ENCODE results near the gene INCENP.
"Not testable (repeated sequence)": the region's sequence is repeated elsewhere in the genome, so short reads cannot be mapped to it uniquely, and the experiment has no call there.

INCENP gene

DNA sequence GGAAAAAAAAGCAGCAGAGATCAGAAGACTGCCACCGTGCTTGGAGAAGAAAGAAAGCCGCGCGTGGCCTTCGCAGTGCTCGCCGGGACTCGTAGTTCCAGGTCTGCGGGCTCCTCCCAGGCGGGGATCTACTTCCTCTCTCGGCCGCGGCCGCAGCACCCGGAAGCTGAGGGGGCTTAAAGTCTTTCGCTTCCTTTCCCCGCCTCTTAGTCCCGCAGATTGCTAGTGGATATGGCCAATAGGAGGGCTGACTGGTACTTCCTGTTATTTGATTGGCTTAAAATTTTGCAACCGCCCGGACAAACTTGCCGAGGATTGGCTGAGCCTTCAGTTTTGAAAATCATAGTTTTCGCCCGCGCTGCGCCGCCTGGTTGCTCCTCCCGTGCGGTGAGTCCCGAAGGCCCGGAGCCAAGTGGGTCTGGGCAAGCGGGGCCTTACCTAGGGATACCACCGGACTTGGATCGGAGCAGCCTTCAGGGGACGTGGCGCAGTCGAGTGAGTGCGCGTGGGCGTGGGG is at the start of gene INCENP:
Gene INCENP (plus strand): TSS at position 343 of the 517 bp plus-strand sequence. CDS start 4,151 bp downstream, outside the sequence.
- peak; percentile 86 for DNase-seq (ENCODE audit: low read depth)

DNA sequence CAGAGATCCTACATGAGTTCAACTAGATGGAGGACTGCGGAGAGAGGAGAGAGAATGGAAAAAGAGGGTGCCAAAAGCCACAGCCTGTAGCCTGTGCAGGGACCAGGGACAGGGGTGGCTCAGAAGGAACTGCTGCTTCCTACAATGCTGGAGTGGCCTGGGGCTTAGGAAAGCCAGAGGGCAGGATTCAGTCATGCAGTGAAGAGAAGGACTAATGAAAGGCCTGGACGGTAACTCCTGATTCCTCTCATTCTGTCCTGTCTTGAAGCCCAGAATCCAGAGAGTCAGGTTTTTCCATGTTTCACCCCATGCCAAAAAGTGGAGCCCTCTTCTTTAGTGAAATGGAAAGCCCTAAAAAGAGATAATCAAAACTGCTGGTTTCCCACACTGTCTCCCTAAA is 48.4 kb upstream of the INCENP start:
- no peak for DNase-seq (ENCODE audit: low read depth)

DNA sequence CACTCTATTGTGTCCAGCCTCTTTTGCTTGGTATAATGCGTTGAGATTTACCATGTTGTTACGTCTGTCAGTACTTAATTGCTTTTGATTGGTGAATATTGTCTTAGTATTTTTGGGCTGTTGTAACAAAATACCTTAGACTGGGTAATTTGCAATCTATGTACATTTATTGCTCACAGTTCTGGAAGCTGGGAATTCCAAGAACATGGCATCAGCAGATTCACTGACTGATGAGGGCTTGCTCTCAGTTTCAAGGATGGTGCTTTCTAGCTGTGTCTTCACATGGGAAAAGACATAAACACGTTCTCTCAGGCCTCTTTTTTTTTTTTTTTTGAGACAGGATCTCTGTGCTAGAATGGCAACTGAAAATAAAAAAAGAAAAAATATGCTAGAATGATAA is 46.7 kb upstream of the INCENP start:
- no peak for DNase-seq (ENCODE audit: low read depth)

DNA sequence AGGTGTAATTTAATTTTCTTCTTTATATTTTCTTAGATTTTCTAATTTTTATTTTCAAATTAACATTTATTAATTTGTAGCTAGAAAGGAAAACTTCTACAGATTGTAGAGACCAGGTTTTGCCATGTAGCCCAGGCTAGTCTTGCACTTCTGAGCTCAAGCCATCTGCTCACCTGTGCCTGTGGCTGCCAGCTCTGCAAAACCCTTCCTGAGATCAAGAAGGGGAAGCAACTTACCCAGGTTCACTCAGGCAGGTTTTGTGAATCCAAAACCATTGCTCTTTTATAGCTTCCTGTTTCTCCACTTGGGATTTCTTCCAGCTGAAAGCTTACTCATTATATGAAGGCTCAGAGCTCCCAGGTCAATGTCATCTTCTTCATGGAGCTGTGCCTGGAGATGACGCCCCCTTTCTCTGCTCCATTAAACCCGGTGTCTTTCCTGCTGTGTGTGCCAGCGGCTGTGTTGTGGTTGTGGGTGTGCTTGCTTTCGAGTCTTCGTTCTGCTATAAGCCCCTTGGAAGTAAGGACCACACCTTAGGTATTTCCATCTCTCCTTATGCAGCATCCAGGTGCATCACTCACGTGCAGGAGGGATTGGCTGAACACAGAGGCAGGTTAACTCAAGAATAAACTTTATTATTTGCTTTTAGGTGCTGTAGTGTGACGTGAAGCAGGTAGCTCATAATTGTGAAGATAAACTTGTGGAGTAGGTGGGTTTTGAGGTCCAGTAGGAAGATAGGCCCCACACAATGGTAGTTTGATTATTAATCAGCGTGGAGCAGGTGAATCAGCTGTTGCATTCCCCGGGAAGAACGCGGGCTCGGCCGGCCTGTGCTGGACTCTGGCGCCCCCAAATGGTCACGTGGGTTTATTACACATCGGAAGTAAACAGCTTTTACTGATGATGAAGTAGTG is 42.2 kb upstream of the INCENP start:
- peak; percentile 55 for DNase-seq (ENCODE audit: low read depth)

DNA sequence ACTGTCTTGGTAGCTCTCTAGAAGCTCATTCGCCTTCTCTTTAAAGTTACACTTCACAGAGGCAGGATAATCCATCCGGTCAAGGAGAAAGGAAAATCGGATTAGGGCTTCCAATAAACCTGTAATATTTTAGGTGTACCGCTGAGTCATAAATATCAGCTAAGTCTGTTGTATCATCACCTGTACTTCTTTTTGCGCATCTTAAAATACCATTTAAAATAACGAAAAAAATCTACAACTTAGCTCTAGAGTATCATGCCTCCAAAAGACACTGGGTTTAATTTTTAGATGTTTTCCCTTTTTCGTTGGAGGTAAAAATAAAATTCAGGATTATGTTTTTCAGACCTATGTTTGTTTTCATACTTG is 41.5 kb upstream of the INCENP start:
- DNase-seq (ENCODE audit: low read depth): no peak

DNA sequence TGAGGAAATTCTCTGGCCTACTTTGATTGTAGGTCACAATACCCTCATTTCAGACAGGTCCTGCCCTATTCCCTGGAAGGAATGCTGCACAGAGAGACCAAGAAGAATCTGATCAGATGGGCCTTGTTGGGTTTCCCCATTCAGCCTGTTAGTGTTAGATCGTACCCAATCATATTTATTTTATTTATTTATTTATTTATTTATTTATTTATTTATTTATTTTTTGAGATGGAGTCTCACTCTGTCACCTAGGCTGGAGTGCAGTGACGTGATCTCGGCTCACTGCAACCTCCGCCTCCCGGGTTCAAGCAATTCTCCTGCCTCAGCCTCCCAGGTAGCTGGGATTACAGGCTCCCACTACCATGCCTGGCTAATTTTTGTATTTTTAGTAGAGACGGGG is 39.0 kb upstream of the INCENP start:
- DNase-seq (ENCODE audit: low read depth): not testable (repeated sequence)

DNA sequence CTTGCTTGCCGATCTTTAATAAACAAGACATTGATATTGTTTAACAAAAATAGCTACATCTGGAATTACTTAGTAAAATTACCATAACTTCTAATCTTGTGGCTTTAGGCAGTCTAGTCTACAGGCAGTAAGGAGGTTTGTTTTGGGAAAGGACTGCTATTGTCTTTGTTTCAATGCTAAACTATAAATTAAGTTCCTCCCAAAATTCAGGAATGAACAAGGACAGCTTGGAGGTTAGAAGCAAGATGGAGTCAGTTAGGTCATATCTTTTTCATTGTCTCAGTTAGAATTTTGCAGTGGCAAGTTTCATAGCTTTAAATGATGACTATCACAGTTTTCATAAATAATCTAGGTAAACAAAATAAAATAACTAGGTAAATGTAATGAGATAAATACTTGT is 36.1 kb upstream of the INCENP start:
- no peak for DNase-seq (ENCODE audit: low read depth)

DNA sequence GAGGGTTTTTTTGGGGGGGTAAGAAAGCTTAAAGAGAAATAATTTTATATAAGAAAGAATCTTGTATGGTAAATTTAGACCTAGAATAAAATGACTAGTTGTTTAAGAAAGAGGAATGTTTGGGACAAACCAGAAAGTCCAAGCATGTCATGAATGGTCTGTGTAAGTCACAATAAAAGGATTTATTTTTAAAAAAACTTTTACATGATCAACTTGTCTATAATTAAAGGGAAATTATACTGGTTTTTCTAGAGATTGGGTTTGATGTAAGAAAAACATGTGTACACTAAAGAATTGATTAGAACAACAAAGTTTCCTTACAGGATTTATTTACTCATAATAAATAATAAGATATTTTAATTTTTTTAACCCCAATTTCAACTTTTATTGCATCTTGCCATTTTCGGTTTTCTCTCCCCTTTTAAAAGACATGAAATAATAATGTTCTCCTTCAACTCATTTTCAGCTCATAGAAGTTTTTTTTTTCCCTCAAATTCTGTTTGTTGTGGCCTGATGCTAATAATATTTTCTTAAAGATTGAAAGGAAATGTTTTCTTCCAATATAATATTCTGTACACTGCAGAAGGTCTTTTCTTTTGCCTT is 35.4 kb upstream of the INCENP start:
- no peak for DNase-seq (ENCODE audit: low read depth)

DNA sequence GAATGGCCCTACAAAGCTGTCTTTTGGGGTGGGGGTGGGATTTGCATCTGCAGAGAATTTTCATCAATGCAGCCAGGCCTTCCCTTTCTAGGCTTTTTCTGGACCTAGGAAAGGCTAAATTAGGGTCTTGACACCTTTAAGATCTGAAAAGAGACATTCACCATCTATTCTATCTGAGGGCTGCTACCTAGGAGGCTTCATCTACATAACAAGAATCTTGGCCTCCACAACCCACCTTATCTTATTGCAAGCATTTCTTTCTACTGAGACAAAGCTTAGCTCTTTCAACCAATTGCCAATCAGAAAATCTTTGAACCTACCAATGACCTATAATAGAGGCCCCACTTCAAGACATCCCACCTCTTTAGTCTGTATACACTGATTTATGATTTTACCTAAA is 20.7 kb upstream of the INCENP start:
- DNase-seq (ENCODE audit: low read depth): no peak

DNA sequence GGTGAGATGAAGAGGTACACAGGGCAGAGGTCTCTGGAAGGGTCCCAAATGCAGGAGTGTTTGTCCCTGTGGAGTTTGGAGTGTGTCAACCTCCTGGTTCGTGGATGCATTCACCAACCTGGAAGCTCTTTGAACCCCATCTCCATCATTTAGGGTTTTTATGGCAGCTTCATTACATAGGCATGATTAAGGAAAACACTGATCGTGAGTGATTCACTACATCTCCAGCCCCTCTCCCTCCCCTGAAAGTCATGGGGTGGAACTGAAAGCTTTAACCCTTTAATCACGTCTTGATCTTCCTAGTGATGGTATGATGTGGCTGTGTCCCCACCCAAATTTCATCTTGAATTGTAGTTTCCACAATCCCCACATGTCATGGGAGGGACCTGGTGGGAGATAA is 19.8 kb upstream of the INCENP start:
- no peak for DNase-seq (ENCODE audit: low read depth)

DNA sequence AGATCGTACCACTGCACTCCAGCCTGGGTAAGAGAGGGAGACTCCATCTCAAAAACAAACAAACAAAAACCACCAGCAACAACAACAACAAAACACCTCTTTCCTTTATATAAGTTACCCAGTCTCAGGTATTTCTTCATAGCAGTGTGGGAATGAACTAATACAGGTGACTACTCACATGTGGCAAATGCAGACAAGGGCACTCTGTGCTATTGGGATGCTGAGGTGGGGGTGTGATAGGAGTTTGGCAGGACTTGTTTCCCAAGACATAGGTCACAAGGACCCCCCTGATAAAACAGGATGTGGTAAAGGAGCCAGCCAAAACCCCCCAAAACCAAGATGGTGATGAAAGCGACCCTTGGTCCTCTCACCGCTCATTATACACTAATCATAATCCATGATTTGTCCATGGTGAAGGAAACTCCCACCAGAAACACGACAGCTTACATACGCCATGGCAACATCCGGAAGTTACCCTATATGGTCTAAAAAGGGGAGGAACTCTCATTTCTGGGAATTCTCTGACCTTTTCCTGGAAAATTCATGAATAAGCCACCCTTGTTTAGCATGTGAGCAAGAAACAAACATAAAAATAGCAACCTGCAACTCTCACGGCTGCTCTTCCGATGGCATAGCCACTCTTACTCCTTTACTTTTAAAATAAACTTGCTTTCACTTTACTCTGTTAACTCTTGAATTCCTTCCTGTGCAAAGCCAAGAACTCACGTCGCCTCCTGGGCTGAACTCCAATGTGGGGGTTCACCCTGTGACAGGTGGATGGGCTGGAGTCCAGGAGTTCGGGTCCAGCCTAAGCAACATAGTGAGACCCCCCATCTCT is 18.8 kb upstream of the INCENP start:
- DNase-seq (ENCODE audit: low read depth): no peak

DNA sequence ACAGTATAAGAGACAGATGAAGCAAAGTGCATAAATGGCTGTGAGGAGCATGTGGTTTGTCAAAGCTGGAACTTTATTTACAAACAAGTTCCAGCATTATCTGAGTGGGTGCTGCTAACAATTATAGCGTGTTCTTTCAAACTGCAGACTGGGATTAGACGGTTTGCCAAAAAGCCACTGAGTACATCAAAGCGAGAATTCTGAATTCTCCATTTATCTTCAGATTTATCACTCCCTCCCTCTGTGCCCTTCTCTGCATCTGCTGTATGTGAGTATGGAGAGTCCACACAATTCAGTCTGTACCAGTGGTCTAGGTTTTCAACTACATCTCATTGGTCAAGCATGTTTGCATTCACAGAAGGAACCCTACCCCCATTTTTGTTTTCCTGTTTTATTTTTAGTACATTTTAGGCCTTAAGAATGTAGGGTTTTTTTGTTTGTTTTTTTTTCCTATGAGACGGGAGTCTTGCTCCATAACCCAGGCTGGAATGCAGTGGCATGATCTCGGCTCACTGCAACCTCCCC is 18.1 kb upstream of the INCENP start:
- DNase-seq (ENCODE audit: low read depth): no peak

DNA sequence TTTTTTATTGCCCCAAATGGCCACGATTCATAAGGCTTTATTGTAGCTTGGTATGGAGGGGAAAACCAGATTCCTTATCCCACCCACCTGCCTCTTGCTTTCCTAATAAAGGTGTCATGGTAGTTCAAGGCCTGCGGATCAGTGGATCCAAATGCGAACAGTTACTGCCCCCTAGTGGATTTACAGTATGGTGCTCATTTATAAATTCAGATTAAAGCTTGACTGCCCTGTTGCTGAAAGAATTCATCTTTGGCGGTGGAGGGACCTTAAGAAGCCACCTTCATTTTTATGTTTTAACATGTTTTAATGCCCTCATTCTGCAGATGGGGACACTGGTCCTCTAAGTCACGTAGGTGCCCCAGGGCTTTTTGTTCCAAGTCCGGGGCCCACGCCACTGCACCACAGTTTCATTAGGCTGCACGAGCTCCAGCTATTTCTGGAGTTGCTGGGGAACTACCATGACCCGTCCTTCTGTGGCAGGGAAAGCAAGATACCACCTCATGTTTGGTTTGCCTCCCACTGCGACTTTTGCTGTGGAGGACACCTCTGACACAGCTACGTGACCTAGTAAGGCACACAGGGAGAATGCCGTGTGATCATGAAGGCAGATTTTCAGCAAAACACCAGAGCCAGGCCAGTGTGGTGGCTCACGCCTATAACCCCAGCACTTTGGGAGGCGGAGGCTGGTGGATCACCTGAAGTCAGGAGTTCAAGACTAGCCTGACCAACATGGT is 15.6 kb upstream of the INCENP start:
- DNase-seq (ENCODE audit: low read depth): no peak

DNA sequence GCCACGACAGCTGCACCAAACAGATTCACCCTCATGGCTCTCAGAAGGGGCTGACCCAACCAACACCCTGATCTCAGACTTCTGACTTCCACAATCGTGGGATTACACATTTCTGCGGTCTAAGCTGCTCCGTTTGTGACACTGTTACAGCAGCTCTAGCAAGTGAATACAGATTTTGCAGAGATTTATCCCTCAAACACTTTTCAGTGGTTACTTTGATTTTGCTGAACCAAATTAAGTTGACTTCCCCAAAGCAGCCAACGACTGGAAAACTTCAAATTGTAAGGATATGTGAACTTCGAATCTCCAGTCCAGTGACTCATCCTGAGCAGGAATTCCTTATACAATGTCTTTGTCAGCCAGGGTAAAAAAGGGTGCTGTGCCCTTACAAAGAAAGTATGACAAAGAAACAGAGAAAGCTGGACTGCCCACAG is 14.8 kb upstream of the INCENP start:
- no peak for DNase-seq (ENCODE audit: low read depth)

DNA sequence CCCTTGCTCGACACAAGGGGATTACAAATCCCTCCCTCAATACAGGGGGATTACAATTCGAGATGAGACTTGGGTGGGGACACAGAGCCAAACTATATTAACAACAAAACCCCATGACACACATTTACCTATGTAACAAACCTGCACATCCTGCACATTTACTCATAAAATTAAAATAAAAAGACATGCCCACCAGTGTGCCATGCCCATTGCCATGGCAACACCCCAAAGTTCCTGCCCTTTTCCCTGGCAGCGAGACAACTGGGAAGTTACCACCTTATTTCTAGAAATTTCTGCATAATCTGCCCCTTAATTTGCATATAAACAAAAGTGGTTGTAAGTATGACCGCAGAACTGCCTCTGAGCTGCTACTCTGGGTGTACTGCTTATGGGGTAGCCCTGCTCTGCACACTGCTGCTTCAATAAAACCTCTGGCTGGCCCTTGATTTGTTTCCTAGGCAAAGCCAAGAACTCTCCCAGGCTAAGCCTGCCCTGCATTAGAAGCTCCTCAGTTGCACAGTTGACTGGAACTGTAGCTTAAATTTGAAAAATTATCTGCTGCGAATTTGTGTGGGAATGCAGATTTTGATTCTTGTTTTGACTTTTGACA is 8.6 kb upstream of the INCENP start:
- DNase-seq (ENCODE audit: low read depth): no peak

DNA sequence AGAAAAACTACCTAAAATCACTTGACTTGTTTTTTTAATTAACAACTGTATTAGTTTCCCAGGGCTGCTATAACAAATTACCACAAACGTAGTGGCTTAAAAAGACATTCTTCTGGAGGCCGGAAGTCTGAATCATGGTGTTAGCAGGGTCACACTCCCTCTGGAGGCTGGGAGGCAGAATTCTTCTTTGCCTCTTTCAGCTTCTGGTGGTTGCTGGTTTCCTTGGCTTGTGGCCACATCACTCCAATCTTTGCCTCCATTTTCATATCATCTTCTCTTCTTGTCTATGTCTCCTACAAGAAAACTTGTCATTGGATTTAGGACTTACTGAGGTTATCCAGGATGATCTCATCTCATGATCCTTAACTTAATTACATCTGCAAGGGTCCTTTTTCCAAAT is 7.4 kb upstream of the INCENP start:
- no peak for DNase-seq (ENCODE audit: low read depth)

DNA sequence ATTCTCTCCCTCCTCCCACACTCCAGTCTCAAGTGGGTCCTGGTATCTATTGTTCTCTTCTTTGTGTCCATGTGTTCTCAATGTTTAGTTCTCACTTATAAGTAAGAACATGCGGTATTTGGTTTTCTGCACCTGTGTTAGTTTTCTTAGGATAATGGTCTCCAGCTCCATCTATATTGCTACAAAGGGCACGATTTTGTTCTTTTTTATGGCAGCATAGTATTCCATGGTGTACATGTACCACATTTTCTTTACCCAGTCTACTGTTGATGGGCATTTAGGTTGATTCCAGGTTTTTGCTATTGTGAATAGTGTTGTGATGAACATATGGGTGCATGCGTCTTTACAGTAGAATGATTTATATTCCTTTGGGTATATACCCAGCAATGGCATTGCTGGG is 4.2 kb upstream of the INCENP start:
- no peak for DNase-seq (ENCODE audit: low read depth)

DNA sequence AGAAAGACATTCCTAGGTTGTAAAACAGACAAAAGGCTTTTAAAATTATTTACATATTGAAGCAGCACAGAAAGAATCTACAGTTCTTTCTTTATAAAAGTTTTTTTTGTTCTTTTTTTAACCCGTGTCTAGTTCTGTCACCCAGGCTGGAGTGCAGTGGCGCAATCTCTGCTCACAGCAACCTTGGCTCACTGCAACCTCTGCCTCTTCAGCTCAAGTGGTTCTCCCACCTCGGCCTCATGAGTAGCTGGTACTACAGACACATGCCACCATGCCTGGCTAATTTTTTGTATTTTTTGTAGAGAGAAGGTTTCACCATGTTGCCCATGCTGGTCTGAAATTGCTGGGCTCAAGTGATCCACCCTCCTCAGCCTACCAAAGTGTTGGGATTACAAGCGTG is 3.8 kb upstream of the INCENP start:
- DNase-seq (ENCODE audit: low read depth): no peak

DNA sequence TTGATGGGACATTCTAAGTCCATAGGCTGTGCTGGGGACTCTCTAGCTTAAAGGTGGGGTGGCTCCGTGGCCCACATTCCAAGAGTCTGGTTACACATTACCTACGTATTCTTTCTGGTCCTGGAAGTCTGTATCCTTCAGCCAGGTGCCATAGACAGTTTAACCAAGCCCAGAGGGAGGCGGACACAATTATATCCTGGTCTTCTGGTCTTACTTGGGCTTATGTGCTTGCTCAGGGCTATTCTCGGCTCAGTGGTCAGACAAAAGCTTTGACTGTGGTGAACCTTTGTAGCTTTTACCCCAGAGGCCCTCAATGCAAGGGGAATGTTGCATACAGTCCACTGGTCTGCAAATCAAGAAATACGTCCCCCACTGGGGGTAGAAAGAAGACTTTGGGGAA is 3.4 kb upstream of the INCENP start:
- DNase-seq (ENCODE audit: low read depth): no peak

DNA sequence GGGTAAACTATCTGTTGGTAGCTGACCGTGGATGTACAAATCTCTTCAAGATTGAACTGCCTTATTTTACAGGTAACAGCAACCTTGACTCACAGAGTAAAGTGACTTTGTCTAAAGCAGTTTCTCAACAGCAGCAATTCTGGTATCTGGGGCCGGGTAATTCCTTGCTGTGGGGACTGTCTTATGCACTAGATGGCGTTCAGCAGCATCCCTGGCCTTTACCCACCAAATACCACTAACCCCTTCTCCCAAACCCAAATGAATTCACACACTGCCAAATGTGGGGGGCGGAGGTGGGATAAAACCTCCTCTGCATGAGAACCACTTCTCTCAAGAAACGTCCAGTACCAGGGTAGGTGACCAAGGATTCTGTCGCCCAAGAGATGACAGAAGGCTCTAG is 1.7 kb upstream of the INCENP start:
- DNase-seq (ENCODE audit: low read depth): no peak
